ENCODE measurements around the gene ARHGAP45. TPM values are rescaled to one million over a fixed set of nuclear protein-coding genes. Genes with fewer than 3 reads are reported as not detected.
A peak's percentile ranks its signal among the peaks of the same experiment; 100 is the strongest.
"Not testable (repeated sequence)": the region's sequence is repeated elsewhere in the genome, so short reads cannot be mapped to it uniquely, and the experiment has no call there.

The ARHGAP45 gene
- total RNA-seq, 1 experiment from 2014 or later, result 11.6 TPM

GRCh38 chr19:1115646-1116420 is 48.9 kb downstream of the ARHGAP45 start:
- no peak for DNase-seq (ENCODE audit: low read depth)

GRCh38 chr19:1116726-1117581 is 50.0 kb downstream of the ARHGAP45 start:
- no peak for DNase-seq (ENCODE audit: low read depth)

- DNase-seq (ENCODE audit: low read depth), result no peak
Observed at GRCh38 chr19:1117654-1118053, 50.7 kb downstream of the ARHGAP45 start.

GRCh38 chr19:1118999-1119398 is 52.0 kb downstream of the ARHGAP45 start:
- DNase-seq (ENCODE audit: low read depth), result no peak

GRCh38 chr19:1119475-1120217 is 52.7 kb downstream of the ARHGAP45 start:
- DNase-seq (ENCODE audit: low read depth), result no peak

- DNase-seq (ENCODE audit: low read depth), result no peak
Observed at GRCh38 chr19:1121395-1121794, 54.4 kb downstream of the ARHGAP45 start.

GRCh38 chr19:1122021-1122971 is 55.3 kb downstream of the ARHGAP45 start:
- DNase-seq (ENCODE audit: low read depth), result no peak

GRCh38 chr19:1122972-1123363 is 56.0 kb downstream of the ARHGAP45 start:
- DNase-seq (ENCODE audit: low read depth), result peak; percentile 88

- no peak for DNase-seq (ENCODE audit: low read depth)
Observed at GRCh38 chr19:1123381-1123780, 56.4 kb downstream of the ARHGAP45 start.

- no peak for DNase-seq (ENCODE audit: low read depth)
Observed at GRCh38 chr19:1123885-1124677, 57.1 kb downstream of the ARHGAP45 start.

- peak; percentile 55 for DNase-seq (ENCODE audit: low read depth)
Observed at GRCh38 chr19:1125601-1126467, 58.9 kb downstream of the ARHGAP45 start.

GRCh38 chr19:1126984-1127760 is 60.2 kb downstream of the ARHGAP45 start:
- DNase-seq (ENCODE audit: low read depth), result no peak

GRCh38 chr19:1128106-1128505 is 61.1 kb downstream of the ARHGAP45 start:
- DNase-seq (ENCODE audit: low read depth), result no peak

- DNase-seq (ENCODE audit: low read depth), result not testable (repeated sequence)
Observed at GRCh38 chr19:1129084-1129483, 62.1 kb downstream of the ARHGAP45 start.

- no peak for DNase-seq (ENCODE audit: low read depth)
Observed at GRCh38 chr19:1129535-1129934, 62.6 kb downstream of the ARHGAP45 start.

- DNase-seq (ENCODE audit: low read depth), result no peak
Observed at GRCh38 chr19:1130771-1131717, 64.1 kb downstream of the ARHGAP45 start.

All from Daoy (cell line).